GM19328 (cell line): ENCODE measurements around the gene COL5A1.

Experiments used
- ATAC-seq: cut with Tn5 transposase; IDR thresholded peaks from one replicate; pipeline ENCODE4 v1.9.1; 2021; ENCODE audit warnings: mild to moderate bottlenecking, moderate library complexity; ENCODE audit not compliant: unreplicated experiment

Gene COL5A1

DNA sequence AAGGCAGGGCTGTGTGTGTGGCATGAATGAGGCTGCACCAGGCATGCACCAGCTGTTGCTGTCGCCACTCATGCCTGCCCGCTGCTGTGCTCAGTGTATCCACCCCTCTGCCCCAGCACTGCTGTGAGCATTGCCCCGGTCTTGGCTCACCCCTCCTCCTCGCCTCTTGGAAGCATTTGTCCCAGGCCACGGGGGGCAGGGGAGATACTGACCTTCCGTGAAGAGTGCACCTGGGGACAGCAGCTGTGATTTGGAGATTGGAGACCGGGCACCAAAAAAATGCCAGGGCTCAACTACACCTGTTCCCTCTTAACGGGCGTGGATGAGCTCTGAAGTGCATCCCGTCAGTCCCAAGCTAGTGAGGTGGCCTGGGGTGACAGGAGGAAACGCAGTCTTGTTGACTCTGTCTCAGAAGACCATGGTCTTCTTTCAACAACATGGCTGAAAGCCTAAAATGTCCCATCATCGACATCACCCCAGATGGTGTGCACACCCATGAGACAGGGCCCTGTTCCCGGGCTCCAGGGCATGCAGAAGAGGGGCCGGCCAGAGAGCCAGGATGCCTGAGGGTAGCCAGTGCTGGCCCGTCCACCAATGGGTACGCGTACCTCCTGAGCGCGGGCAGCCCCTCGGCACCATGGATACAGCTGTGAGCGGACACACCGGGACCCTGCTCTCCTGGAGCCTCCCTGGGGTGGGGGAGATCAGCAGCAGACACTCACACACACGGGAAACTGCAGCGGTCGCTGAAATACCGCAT, 115.8 kb downstream of the COL5A1 start:
- ATAC-seq = no peak

DNA sequence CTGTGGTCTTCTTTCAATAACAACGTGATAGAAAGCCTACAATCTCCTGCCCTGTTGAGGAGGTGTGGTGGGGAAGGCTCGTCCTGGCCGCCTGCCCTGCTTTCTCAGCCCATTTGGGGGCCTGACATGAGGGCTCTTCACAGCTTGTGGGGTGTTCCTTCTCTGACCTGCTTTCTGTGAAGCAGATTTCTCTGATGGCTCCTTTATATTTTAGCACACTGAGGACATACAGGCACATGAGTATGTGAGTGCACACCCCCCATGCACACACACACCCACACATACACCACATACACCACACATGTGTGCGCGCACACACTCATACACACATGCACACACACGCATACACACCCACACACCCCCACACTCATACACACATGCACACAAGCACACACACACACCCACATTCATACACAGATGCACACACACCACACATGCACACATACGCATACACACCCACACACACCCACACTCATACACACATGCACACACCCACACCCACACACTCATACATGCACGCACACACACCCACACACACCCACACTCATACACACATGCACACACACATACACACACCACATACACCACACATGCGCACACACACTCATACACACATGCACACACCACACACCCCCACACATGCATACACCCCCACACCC, 117.5 kb downstream of the COL5A1 start:
- no peak for ATAC-seq

DNA sequence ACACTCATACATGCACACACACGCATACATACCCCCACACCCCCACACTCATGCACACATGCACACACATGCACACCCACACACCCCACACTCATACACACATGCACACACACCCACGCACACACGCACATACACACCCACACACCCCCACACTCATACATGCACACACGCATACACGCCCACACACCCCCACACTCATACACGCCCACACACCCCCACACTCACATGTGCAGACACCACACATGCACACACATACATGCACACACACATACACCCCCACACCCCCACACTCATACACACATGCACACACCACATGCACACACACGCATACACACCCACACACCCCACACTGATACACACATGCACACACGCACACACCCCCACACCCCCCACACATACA, 118.3 kb downstream of the COL5A1 start:
- no peak for ATAC-seq

DNA sequence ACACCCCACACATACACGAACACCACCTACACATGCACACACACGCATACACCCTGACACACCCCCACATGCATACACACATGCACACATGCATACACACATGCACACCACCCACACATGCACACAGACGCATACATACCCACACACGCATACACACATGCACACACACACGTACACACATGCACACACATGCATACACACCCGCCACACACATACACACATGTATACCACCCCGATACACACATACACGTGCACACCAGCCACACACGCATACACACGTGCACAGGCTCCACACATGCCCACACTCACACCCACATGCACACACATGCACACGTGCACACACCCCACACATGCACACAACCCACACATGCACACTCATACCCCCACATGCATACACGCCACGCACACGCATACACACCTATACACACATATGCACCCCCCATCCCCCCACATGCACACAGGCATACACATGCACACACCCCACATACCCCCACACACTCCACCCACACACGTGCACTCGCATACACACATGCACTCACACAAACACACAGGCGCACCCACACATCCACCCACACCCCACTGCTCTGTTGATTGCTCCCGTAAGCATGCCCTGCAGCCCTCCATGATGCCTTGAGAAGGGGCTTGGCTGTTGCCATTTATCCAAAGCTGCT, 119.3 kb downstream of the COL5A1 start:
- no peak for ATAC-seq

DNA sequence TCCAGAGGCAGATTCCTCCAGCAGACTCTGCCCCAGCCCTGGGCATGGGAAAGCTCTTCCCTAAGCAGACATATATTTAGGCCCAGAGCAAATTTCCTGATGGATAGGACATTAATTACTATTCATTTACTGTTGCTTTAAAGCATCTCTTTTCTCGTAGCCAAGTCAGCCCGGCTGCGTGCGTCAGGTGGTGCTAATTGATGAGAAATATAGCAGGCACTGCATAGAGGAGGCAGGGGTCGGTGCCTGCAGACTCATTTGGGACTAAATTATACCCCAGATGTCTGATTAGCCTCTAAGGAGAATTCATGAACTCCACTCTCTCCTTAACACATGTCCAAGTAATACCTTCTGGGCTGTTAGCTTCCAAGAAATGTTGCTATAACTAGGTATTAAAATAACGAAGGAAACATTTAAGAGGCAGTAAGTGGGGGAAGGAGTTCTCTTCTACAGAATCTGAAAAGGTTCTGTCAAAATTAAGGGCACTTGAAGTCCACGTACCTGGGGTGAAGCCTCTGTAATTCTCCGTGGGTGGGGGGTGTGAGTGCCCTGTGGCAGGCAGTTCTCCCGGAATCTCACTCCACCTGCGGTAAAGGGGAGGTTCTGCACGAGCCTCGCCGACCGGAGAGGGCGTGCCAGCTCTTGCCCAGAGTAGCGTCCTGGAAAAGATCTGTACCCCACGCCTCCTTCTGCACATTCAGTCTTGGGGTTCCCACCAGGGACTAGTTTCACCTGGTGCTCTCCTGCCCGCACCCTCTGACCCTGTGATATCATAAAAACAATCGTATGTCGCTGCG, 123.1 kb downstream of the COL5A1 start:
- no peak for ATAC-seq

DNA sequence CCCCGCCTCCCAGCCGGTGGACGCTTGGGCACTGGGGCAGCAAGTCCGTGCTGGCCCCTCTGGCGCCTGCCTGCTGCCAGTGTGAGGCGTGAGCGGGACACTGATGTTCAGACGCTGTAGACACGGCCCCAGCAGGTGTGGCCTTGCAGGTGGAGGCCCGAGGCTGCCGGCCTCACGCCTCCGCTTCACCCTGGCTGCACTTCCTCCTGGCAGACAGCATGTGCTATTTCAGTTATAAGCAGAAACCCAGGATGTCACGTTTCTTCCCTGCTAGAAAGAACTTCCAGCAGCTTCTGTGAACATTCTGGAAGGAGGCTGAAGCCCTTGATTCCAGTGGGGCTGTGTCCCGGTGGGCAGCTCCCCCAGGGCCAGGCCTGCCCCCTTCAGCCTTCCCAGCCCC, 124.2 kb downstream of the COL5A1 start:
- no peak for ATAC-seq

DNA sequence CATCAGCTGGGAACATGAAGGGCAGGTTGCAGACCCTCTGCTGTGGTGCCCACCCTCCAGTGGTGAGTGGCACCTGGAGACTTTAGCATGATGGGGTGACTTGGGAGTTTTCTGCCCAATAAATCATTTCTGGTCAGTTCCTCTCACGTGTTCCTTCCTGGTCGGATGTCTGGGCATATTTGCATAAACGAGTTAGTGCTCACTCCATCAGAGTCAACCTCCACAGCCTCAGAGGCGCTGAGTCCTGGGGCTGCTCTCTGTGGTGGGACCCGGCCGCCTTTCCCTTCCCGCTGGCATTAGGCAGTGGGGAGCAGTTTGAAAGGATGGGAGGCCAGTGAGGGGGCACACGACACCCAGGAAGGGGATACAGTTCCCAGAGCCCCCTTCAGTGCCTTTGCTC, 125.0 kb downstream of the COL5A1 start:
- ATAC-seq = no peak

DNA sequence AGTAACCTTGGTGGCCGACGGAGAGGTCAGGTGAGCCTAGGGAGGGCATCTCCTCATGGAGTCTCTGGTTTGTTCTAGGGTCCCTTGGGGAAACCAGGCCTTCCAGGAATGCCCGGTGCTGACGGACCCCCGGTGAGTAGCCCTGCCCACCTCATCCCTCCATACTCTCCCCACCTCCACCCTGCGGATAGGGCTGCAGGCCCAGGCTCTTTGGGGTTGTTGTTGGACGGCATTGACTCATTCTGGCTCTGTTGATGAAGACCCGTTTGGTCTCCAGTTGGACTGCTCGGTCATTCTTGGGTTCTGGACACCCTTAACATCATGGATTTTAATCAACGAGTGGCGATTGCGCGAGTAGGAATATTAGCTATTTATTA, 126.7 kb downstream of the COL5A1 start:
- ATAC-seq = no peak

DNA sequence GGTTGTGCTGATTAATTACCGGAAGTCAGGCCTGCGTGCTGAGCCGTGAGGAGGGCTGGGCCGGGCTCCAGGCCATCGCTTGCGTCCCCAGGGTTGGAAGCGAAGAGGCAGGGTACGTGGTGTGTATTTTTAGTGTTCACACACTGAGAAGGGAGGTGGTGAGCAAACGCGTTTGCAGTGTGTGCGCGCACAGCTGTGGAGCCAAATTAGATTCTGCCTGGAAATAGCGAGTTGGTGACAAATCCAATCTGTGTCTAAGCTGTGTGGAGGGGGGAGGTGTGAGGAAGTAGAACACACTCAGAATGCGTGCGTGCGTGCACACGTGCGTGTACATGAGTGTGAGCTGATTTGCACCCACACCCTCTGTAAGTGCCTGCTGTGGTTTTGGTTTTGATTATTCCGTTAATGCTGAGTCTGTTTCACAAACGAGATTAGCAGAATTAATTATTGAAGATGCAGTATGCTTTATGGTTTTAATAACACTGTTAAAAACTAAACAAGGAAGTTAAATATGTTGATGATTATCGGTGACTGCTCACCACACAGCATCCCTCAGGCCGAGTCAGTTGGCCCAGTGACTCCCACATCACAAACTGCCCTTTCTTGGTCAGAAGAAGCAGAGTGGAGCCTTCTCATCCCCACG, 127.2 kb downstream of the COL5A1 start:
- ATAC-seq = no peak

DNA sequence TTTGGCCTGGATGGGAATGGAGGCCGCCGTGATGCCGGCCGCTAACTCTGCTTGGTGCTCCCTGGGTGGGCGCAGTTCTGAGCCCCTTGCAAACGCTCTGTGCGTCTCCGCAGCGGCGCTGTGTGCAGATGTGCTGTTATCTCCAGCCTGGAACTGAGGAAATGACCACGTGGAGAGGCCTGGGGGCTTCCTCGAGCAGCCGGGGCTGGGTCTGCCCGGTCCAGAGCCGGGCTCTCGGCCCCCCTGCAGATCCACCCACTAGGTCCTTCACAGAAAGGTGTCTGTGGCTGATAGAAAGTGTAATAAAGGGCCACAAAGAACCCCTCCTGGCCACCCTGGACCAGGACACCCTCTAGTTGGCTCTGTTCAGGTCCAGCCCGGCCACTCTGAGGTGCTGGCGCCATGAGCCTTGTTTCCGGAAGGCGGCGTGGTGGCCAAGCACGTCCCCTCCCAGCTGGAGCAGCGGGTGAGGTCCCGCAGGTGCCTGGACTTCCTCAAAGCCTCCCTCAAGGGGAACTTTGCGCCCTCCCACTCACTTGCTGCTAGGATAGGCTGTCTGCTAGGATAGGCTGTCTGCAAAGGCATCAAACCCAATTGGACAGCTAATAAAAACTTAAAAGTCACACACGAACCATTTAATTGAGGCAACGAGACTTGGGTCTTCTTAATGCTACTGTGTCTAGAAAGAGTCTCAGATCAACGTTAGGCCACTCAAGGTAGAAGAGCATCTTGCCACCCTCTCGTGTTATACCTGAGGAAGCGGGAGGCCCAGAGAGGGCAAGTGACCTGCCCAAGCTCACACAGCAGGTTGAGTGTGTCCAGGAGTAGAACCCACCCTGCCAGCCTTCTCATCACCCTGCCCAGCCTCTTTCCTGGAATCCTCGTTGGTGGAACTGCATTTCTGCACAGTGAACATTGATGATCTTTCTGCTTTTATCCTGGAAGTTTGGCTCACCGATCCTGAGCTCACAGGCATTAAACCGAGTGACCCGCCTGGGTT, 129.7 kb downstream of the COL5A1 start:
- no peak for ATAC-seq

DNA sequence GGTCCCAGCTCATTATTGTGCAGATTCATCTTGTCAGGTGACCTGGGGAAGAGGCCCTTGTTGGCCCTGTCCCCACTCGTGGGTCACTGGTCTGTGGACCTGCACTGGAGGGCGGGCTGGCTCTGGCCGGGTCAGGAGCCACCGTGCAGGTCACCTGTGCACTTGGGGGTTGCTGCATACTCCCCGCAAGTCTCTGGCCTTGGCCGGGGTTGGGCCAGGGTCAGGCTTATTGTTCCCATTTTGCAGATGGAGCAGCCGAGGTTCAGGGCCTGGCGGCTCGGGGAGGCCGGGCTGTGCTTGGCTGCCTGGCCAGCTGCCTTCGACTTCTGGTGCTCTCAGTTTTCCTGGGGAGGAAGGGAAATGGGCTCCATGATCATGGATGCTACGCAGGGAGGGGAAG, 130.7 kb downstream of the COL5A1 start:
- ATAC-seq = no peak

DNA sequence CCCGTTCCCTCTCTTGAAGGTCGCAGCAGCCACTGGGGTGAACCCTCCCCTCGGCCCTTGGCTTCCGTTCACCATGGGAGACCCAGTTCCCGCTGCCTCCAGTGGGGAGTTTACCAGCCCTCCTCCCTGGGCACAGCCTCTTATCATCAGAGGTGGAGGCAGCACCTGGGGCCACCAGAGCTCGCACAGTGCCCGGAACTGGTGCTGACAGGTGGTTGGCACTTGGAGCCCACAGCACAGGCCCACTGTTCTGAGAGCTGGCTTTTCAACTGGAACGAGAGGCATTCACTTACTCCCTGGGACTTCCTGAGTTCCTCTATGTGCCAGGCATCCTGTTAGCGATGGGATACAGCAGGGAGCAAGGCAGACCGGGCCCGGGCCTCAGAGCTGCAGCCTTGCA, 132.2 kb downstream of the COL5A1 start:
- ATAC-seq = no peak

DNA sequence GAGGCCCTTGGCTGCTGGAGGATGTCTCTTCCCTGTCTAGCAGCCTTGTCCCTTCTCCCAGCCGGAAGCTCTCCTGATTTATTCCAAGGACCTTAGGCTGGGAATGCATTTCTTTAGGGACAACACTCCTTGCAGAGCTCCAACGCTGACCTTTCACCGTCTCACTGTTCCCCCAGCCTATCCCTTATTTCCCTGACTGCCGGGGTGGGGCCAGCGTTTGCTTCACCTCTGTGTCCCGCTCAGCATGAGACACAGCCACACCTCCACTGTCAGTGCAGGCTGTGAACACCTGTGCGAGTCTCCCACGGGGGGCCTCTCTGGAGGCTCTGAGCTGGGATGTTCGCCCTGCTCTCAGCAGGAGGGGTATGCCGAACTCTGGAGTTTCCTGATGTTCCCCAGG, 132.8 kb downstream of the COL5A1 start:
- ATAC-seq = no peak

DNA sequence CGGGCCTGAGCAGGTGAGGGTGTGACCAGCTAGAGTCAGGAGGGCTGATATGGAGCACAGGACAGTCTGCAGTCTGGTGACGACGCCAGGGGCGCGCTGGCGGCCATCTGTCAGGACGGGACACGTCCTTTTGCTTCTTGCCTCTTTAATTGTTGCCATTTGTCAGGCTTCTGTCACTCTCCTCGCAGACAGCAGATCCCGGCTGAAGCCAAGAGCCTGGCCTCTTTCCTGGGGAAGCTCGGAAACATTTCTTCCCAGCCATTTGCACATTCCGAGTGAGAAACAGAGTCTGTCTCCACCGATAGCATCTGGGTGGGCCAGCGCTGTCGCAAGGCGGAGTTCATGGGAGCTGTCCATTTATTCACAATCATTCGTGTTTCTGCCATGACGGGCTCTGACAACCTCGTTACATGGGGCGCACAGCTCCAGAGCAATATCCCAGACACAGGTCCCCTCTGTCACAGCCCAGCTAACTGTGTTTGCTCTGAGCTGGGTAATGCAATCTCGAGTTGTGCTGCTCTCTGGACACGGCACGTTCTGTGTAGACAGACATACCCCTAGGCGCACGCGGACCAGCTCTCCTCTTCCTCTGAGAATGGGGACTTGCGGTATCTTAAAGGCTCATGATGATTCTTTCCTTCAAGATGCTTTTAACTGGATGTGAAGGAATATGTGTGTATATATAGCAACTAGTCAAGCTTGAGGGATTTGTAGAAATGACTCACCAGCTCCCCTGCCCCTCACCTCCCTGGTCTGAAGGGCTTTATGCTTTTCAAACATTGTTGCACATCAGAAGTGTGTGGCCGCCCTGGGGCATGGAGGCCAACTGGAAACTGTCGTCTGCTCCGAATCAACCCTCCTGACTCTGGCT, 133.7 kb downstream of the COL5A1 start:
- no peak for ATAC-seq

DNA sequence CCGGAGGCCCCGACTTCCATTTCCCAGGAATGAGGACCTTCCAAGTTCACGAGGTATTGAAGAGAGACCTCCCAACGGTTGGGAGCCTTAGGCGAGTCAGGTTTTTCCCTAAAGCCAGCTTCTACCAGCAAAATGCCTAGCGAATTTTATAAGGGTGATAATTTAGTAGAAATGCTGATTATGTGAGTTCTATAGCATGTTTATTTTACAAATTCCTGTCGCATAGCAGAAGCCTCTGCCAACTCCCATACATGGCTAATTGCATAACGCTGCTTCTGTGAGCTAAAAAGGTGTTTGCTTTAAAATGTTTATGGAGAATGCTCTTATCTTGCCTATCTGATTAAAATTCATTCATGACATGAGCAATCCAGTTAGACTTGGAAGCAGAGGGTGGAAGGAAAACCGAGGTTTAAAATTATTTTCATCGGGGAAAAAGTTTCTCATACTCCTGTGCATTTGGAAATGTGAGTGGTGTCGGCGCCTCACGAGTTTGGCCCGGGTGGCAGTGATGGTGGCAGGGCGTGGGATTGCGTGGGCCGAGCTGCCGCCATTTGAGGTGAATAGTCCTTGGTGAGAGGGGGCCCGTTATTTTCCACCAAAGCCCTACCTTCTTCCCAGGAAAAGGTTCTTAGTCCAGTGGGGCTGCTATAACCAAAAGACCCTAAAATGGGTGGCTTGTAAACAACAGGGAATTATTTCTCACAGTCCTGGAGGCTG, 134.6 kb downstream of the COL5A1 start:
- ATAC-seq = no peak

DNA sequence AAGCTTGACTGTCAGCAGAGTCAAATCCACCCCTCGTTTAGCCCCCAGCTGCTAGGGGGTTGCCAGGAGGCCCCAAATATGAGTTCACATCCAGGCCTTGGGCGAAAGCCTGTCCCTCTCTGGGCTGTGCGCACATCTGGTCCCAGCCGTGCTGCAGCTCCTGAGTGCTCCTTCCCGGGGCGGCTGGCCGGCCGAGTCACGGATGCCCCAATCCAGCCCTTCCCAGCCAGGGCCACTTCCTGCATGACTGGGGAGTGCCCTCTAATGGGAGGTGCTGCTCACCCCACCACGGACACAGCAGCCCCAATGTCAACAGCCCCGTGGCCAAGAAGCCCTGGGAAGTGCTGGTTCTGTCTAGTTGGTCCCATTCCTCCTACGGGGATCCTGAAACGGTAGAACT, 135.6 kb downstream of the COL5A1 start:
- ATAC-seq = no peak

DNA sequence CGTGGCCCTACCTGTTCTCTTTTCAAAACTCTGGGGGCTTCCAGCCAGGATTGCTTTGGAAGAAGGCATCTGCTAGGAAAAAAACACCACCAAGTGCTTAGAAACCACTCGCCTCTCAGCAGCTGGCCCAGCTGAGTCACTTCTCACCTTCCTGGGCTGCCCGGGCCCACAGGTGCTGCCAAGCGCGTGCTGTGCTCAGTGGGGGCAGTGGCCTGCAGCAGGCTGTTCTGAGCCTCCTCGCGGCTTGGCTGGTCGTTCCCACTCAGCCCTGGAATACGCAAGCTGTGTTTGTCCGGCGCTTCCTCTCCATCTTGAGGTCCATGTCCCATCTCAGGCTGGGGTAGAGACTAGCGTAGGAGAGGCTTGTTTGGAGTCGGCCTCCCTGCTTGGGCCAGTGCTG, 136.6 kb downstream of the COL5A1 start:
- no peak for ATAC-seq

DNA sequence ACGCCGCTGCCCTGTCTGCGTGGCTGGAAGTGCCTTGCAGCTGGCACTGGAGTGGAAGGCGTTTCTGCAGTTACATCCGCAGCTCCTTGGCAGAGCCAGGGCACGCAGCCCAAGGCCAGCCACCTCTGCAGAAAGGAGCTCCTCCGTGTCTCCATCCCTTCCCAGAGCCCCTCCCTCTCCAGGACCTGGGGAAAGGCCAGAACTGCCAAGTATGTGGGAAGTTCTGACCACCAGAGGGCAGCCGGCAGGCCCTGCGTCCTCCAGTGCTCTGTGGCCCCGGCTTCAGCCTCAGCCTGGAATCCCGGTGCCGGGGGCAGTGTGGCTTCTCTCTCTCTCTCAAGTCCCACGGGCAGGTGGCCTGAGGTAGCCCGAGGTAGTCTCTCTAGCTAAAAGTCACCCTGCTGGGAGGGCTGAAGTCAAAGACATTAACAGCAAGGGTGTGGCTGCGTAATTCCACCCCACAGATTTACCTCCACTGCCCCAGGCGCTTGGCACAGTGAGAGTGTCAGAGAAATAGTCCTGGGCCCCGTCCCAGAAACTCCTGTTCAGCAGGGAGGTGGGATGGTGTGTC, 137.3 kb downstream of the COL5A1 start:
- no peak for ATAC-seq
